Activated CD4-positive, alpha-beta memory T cell treated with anti-CD3 and anti-CD28 coated beads for 36 hours (primary cell): Measurements from ENCODE around the gene BMF. TPM values are rescaled to one million over a fixed set of nuclear protein-coding genes. Genes with fewer than 3 reads are reported as not detected.
A peak's percentile ranks its signal among the peaks of the same experiment; 100 is the strongest.

ENCODE experiments used
- CTCF ChIA-PET: fragments of 350-600 bp; sonication (Branson Sonifier 250); formaldehyde crosslinking; loops from one replicate; lab custom pipeline; 2021; ENCODE audit warnings: antibody characterized with exemption, inconsistent platforms; lab: Charles Lee
- POLR2A ChIA-PET: fragments of 350-600 bp; sonication (Branson Sonifier 250); formaldehyde crosslinking; loops from one replicate; lab custom pipeline; 2021; ENCODE audit warnings: antibody characterized with exemption; lab: Charles Lee
- DNase-seq: peaks from one replicate; pipeline ENCODE4 v3.0.0-alpha.2; 2020
- H3K27ac Mint-ChIP-seq: one replicate; pipeline ENCODE4 v1.8.0; 2021; ENCODE audit warnings: mixed read lengths
- H3K27me3 Mint-ChIP-seq: one replicate; pipeline ENCODE4 v1.8.0; 2021; ENCODE audit warnings: mixed read lengths
- H3K36me3 Mint-ChIP-seq: one replicate; pipeline ENCODE4 v1.8.0; 2021; ENCODE audit warnings: mixed read lengths
- H3K4me1 Mint-ChIP-seq: one replicate; pipeline ENCODE4 v1.8.0; 2021; ENCODE audit warnings: low read depth, mixed read lengths
- H3K4me3 Mint-ChIP-seq: one replicate; pipeline ENCODE4 v1.8.0; 2021; ENCODE audit warnings: mild to moderate bottlenecking, mixed read lengths
- H3K9me3 Mint-ChIP-seq: one replicate; pipeline ENCODE4 v1.8.0; 2021; ENCODE audit warnings: mixed read lengths
- intact Hi-C: fragments of 100-400 bp; cut with micrococcal nuclease; formaldehyde crosslinking; loops from one replicate; pipeline ENCODE4 v1.15.1; 2023
- total RNA-seq, 2 experiments: library from RNA; stranded (reverse); gene quantifications; one replicate each; pipeline ENCODE4 v1.2.3, GENCODE V29; 2021

The BMF gene
- total RNA-seq, 2 experiments from 2014 or later: 6.9 to 7.3 TPM

- H3K9me3 Mint-ChIP-seq: no peaks in the 10 kb centered on the region
- H3K36me3 Mint-ChIP-seq: peaks cover 1% of the 10 kb centered on the region
- POLR2A ChIA-PET: no interaction called here
- H3K27me3 Mint-ChIP-seq: no peaks in the 10 kb centered on the region
- peaks cover 31% of the 10 kb centered on the region for H3K4me1 Mint-ChIP-seq
- DNase-seq: no peak
- CTCF ChIA-PET: interaction anchor here (1.0 to 2.3 kb wide), 3 partner anchors 10 to 50 kb away, joined by 3 to 5 read pairs (median 4); no protein-coding TSS in a partner anchor
- intact Hi-C loops: no loop called here
- H3K27ac Mint-ChIP-seq: no peak overlapping the region
- H3K4me3 Mint-ChIP-seq: no peak overlapping the region
These were observed 52.9 kb downstream of the BMF start for GRCh38 chr15:40055576-40056293.

- ChIA-PET CTCF (interaction anchor here (0.7 to 2.3 kb wide), 5 partner anchors 9 to 267 kb away, joined by 3 to 5 read pairs (median 4); no protein-coding TSS in a partner anchor), POLR2A (no interaction called here)
- peaks cover 34% of the 10 kb centered on the region for H3K4me1 Mint-ChIP-seq
These were observed 53.7 kb downstream of the BMF start for GRCh38 chr15:40054855-40055575.

GRCh38 chr15:40054605-40054854 is 54.1 kb downstream of the BMF start:
- Mint-ChIP-seq H3K36me3 (peaks cover 1% of the 10 kb centered on the region), H3K27ac (peak overlapping the region; percentile 52), H3K4me1 (peaks cover 38% of the 10 kb centered on the region), H3K9me3 (no peaks in the 10 kb centered on the region), H3K4me3 (no peak overlapping the region), H3K27me3 (no peaks in the 10 kb centered on the region)
- intact Hi-C loops: no loop called here
- CTCF ChIA-PET: interaction anchor here (0.7 to 2.3 kb wide), 5 partner anchors 9 to 267 kb away, joined by 3 to 5 read pairs (median 4); no protein-coding TSS in a partner anchor
- POLR2A ChIA-PET: no interaction called here
- DNase-seq: no peak

More at GRCh38 chr15:40054855-40055575, 53.7 kb downstream of the BMF start:
- DNase-seq: peak; percentile 45
- Mint-ChIP-seq H3K4me3 (no peak overlapping the region), H3K36me3 (peaks cover 1% of the 10 kb centered on the region), H3K27me3 (no peaks in the 10 kb centered on the region), H3K27ac (peak overlapping the region; percentile 52), H3K9me3 (no peaks in the 10 kb centered on the region)
- intact Hi-C loops: no loop called here

- ChIA-PET CTCF (interaction anchor here (0.7 to 2.3 kb wide), 6 partner anchors 9 to 266 kb away, joined by 3 to 5 read pairs (median 3); no protein-coding TSS in a partner anchor), POLR2A (interaction anchor here (0.5 to 1.4 kb wide), 2 partner anchors 14 to 1474 kb away, joined by 3 read pairs; partner anchors contain the start of gene SRP14)
- Mint-ChIP-seq H3K4me1 (peaks cover 43% of the 10 kb centered on the region), H3K9me3 (no peaks in the 10 kb centered on the region), H3K27ac (no peak overlapping the region), H3K27me3 (no peaks in the 10 kb centered on the region), H3K36me3 (peaks cover 1% of the 10 kb centered on the region), H3K4me3 (no peak overlapping the region)
- peak; percentile 49 for DNase-seq
- intact Hi-C loops: no loop called here
These were observed 54.7 kb downstream of the BMF start for GRCh38 chr15:40053831-40054604.

GRCh38 chr15:40053079-40053830 is 55.4 kb downstream of the BMF start:
- CTCF ChIA-PET: interaction anchor here (0.9 to 2.3 kb wide), 9 partner anchors 10 to 226 kb away, joined by 3 to 10 read pairs (median 4); no protein-coding TSS in a partner anchor
- H3K27me3 Mint-ChIP-seq: no peaks in the 10 kb centered on the region
- POLR2A ChIA-PET: interaction anchor here (0.5 to 1.4 kb wide), 2 partner anchors 14 to 1473 kb away, joined by 3 read pairs; partner anchors contain the start of gene SRP14
- peaks cover 1% of the 10 kb centered on the region for H3K36me3 Mint-ChIP-seq
- H3K4me1 Mint-ChIP-seq: peaks cover 44% of the 10 kb centered on the region
- no peaks in the 10 kb centered on the region for H3K9me3 Mint-ChIP-seq
- no peak overlapping the region for H3K27ac Mint-ChIP-seq
- DNase-seq: no peak
- intact Hi-C loops: no loop called here
- H3K4me3 Mint-ChIP-seq: no peak overlapping the region

GRCh38 chr15:40052604-40053003 is 56.1 kb downstream of the BMF start:
- ChIA-PET POLR2A (interaction anchor here (0.8 to 1.4 kb wide), 2 partner anchors 13 to 54 kb away, joined by 3 read pairs; partner anchors contain the start of gene SRP14), CTCF (interaction anchor here (0.7 to 2.2 kb wide), 6 partner anchors 46 to 227 kb away, joined by 3 to 10 read pairs (median 4); no protein-coding TSS in a partner anchor)
- no peak for DNase-seq
- Mint-ChIP-seq H3K27me3 (no peaks in the 10 kb centered on the region), H3K36me3 (peaks cover 1% of the 10 kb centered on the region), H3K4me1 (peaks cover 45% of the 10 kb centered on the region), H3K4me3 (no peak overlapping the region), H3K27ac (no peak overlapping the region), H3K9me3 (no peaks in the 10 kb centered on the region)
- intact Hi-C loops: no loop called here

- no peak for DNase-seq
- ChIA-PET CTCF (interaction anchor here (0.7 to 2.2 kb wide), 5 partner anchors 53 to 227 kb away, joined by 3 to 10 read pairs (median 4); no protein-coding TSS in a partner anchor), POLR2A (interaction anchor here (0.6 to 0.8 kb wide), 2 partner anchors 22 to 55 kb away, joined by 3 to 4 read pairs; no protein-coding TSS in a partner anchor)
- peaks cover 53% of the 10 kb centered on the region for H3K4me1 Mint-ChIP-seq
- H3K4me3 Mint-ChIP-seq: no peak overlapping the region
- H3K27me3 Mint-ChIP-seq: no peaks in the 10 kb centered on the region
- intact Hi-C loops: no loop called here
- no peak overlapping the region for H3K27ac Mint-ChIP-seq
- H3K9me3 Mint-ChIP-seq: no peaks in the 10 kb centered on the region
- peaks cover 1% of the 10 kb centered on the region for H3K36me3 Mint-ChIP-seq
These were observed 56.9 kb downstream of the BMF start for GRCh38 chr15:40051616-40052415.

GRCh38 chr15:40050788-40051470 is 57.8 kb downstream of the BMF start:
- ChIA-PET CTCF (interaction anchor here (2.2 kb wide), 1 partner anchor 223 kb away, joined by 10 read pairs; no protein-coding TSS in a partner anchor), POLR2A (no interaction called here)
- Mint-ChIP-seq H3K4me3 (no peak overlapping the region), H3K27me3 (no peaks in the 10 kb centered on the region), H3K9me3 (no peaks in the 10 kb centered on the region), H3K27ac (no peak overlapping the region), H3K4me1 (peaks cover 61% of the 10 kb centered on the region), H3K36me3 (peaks cover 1% of the 10 kb centered on the region)
- intact Hi-C loops: no loop called here
- no peak for DNase-seq

- H3K27me3 Mint-ChIP-seq: no peaks in the 10 kb centered on the region
- POLR2A ChIA-PET: interaction anchor here (0.8 to 3.5 kb wide), 4 partner anchors 14 to 112 kb away, joined by 3 to 30 read pairs (median 5); partner anchors contain the start of genes BMF and BUB1B
- DNase-seq: no peak
- no peaks in the 10 kb centered on the region for H3K9me3 Mint-ChIP-seq
- CTCF ChIA-PET: interaction anchor here (0.7 to 7.6 kb wide), 6 partner anchors 10 to 228 kb away, joined by 3 to 195 read pairs (median 26); partner anchors contain the start of genes BMF and SRP14
- H3K4me3 Mint-ChIP-seq: no peak overlapping the region
- peaks cover 64% of the 10 kb centered on the region for H3K4me1 Mint-ChIP-seq
- intact Hi-C loops: no loop called here
- peak overlapping the region; percentile 8 for H3K27ac Mint-ChIP-seq
- H3K36me3 Mint-ChIP-seq: peaks cover 1% of the 10 kb centered on the region
These were observed 59.7 kb downstream of the BMF start for GRCh38 chr15:40048926-40049475.
